HG03060 (cell line): ENCODE results near the gene TMEM240.
"Not testable (repeated sequence)": the region's sequence is repeated elsewhere in the genome, so short reads cannot be mapped to it uniquely, and the experiment has no call there.

ENCODE experiments used
- ATAC-seq: cut with Tn5 transposase; IDR thresholded peaks from one replicate; pipeline ENCODE4 v1.9.1; 2021; ENCODE audit warnings: low read depth, moderate number of reproducible peaks; ENCODE audit not compliant: unreplicated experiment

Gene TMEM240

DNA sequence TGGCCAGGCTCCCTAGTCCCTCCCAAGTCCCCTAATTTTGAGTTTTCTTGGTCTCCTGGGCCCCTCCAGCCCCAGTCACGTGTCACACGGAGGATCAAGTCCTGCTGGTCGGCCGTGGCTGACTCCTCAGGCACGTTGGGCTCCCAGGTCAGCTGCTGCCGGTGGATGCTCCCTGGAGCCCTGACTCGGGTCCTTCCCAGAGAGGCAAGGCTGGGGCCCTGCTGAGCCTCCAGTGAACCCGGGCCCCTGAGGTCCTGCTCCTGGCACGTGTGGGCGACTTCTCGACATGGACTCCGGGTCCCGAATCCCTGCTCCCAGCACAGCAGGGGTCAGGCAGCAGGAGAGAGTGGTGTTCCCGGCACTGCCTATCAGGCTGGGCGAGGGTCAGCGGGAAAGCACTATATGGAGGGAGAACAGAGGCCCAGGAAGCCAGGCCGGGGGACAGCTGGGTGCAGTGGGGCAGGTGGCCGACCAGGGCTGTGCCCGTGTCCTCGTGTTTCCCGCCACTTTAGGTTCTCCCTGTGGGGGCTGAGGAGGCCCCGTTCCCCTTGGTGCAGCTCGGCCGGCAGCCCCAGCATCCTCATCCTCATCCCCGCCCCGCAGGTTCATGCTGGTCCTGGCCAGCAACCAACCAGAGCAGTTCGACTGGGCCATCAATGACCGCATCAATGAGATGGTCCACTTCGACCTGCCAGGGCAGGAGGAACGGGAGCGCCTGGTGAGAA, 13.2 kb downstream of the TMEM240 start:
- no peak for ATAC-seq

DNA sequence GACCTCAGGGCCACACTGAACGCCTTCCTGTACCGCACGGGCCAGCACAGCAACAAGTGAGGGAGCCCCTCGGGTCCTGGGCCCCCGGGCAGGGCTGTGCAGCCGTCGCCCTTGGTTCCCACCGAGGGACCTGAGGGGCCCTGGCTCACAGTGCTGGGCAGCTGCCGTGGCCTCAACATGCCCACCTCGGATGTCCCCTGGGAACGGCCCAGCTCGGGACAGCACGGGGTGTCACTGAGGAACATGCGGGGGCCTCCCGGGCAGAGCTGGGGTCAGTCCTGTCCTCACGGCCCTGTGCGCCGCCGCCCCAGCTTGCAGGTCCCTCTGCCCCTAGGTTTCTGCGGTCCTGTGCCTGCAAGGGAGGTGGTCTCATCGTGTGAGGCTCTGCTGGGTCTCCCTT, 13.9 kb downstream of the TMEM240 start:
- ATAC-seq, result not testable (repeated sequence)

DNA sequence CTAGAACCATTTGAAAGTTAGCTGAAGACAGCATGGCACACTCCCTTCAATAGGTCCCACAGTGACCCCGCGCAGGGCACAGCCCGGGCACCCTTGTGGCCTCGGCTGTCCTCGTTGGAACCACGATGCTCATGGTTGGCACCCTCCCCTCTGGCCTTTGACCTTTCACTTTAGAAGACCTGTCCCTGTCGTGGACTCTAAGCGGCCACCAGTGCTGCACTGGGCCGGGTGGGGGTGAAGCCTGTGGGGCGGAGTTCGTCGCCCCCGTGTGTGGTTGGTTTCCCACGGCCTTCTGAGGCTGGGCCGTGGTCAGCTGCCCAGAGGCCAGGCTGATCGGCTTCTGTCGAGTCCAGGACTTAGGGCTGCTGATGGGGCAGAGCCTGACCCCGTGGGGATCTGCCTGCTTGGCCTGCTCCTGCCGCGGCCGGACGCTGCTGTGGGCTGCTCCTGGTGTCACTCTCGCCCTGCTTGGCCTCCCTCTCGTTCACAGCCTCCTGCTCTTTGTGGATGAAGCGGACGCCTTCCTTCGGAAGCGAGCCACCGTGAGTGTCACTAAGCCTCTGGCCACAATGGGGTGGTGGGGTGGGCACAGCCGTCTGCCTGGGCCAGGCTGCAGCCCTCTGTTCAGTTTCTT, 15.6 kb downstream of the TMEM240 start:
- not testable (repeated sequence) for ATAC-seq

DNA sequence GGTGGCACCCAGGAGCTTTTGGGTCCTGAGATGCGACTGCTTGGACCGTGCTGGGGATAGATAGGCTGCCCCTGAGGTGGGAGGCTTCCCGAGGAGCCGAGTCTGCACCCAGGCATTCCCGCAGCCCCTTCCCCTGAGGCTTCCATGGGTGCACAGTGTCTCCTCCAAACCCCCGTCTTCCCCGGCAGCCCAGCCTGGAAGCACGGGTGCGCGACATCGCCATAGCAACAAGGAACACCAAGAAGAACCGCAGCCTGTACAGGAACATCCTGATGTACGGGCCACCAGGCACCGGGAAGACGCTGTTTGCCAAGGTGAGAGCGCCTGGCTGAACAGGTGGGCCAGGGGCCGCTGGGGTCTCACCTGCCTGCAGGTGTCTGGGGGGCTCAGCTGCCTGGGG, 16.8 kb downstream of the TMEM240 start:
- ATAC-seq, result not testable (repeated sequence)

DNA sequence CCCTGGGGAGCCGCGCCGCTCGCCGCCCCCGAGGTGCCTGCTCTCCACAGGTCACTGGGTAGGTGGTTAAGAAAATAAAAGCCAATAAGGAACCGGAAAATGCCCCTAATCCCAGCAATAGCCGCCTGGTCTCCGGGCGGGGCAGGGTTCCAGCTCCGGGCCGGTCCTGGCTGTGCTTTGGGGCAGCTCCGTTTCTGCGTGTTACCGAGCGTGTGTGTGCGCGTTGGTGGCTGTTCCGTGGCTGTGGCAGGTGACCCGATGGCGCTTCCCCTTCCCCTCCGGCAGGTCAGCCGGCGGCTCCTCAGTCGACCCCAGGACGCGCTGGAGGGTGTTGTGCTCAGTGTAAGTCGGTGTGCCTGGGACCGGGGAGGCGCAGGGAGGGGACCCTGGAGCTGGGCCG, 17.2 kb downstream of the TMEM240 start:
- not testable (repeated sequence) for ATAC-seq

DNA sequence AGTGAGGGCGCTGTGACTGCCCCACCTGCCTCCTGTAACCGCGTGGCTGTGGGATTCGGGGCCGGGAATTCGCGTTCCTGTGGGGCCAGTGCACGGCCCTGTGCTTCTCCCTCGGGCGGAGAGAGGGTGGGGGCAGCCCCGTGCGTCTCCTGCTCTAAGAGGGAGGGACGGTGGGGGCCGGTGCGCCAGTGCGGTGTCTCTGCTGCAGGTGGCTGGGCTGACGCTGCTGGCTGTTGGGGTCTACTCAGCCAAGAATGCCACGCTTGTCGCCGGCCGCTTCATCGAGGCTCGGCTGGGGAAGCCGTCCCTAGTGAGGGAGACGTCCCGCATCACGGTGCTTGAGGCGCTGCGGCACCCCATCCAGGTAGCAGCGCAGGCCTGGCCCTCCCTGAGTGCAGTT, 17.9 kb downstream of the TMEM240 start:
- ATAC-seq, result not testable (repeated sequence)

DNA sequence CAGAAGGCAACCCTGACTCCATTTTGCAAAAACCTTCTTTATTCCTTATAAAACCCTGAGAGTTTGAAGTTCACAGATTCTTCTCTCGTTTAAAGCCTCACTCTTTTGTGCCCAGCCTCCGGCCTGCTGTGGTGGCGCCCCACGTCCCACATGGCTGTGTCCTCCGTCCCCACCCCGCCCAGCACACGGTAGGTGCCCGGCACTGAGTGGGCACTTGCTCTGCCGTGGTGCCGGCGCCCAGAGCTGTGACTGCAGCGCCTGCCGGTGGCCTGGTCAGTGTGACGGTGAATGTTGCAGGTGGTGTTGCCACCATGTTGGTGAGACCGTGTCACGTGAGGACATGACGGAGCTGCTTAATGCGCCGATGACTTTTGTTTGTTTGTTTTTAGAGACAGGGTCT, 19.1 kb downstream of the TMEM240 start:
- no peak for ATAC-seq

DNA sequence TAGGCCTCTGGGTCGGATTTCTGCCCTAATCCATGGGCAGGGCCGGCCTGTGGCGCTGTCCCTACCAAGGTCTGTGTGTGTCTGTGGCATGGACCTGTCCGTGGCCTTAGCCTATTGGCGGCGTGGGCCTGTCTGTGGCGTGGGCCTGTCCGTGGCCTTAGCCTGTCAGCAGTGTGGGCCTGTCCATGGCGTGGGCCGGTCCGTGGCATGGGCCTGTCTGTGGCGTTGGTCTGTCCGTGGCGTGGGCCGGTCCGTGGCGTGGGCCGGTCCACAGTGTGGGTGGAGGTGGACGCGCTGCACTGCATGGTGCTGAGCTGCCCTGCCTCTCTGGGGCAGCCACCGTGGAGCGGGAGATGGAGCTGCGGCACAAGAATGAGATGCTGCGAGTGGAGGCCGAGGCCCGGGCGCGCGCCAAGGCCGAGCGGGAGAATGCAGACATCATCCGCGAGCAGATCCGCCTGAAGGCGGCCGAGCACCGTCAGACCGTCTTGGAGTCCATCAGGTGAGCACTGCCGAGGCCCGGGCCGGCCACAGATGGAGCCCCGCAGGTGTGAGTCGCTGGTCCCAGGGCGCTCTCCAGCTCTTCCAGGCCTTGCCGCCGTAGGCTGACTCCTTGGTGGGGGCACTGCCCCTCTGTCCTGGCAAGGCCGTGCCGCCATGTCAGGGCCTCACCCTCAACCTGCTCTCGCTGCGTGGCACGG, 20.5 kb downstream of the TMEM240 start:
- ATAC-seq, result not testable (repeated sequence)

DNA sequence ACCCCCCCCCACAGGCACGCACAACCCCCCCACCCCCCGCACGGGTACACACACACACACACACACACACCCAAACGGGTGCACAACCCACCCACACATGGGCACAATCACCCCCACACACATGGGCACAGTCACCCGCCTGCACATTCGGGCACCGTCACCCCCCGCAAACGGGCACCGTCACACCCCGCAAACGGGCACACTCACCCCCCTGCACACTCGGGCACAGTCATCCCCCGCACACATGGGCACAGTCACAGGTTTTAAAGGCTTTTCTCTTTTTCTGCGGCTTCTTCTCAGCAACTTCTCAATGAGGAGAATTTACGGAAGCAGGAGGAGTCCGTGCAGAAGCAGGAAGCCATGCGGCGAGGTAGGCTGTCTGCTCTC, 21.8 kb downstream of the TMEM240 start:
- ATAC-seq, result not testable (repeated sequence)

DNA sequence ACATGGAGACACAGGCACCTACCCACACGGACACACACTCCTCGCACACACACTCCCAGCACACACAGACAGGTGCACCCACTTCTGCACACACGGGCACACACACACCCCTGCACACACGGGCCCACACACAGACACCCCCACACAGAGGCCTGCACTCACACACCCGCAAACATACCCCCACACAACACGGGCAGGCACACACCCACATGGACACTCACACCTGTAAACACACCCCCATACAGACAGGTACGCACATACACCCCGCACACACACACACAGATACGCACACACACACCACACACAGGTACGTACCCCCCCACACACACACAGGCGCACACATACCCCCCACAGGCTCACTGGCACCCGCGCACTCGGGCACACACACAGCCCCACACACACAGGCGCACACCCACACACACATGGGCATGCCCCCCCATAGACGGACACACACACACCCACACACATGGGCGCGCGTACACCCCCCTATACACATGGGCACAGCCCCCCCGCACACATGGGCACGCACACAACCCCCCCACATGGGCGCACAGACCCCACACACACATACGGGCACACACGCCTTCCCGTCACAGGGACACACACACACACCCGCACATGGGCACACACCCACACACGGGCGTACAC, 22.3 kb downstream of the TMEM240 start:
- ATAC-seq, result no peak

DNA sequence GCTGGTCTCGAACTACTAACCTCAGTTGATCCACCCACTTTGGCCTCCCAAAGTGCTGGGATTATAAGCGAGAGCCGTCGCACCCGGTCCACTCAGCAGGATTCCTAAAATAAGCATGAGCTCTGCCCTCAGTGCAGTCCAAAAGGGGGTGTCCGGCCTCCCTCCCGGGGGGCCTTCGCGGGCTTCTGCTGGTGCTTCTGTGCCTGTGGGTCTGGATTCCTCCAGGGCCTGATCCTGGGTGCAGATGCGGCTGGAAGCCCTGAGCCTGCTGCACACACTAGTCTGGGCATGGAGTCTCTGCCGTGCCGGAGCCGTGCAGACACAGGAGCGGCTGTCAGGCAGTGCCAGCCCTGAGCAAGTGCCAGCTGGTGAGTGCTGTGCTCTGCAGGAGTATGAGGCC, 23.5 kb downstream of the TMEM240 start:
- not testable (repeated sequence) for ATAC-seq

DNA sequence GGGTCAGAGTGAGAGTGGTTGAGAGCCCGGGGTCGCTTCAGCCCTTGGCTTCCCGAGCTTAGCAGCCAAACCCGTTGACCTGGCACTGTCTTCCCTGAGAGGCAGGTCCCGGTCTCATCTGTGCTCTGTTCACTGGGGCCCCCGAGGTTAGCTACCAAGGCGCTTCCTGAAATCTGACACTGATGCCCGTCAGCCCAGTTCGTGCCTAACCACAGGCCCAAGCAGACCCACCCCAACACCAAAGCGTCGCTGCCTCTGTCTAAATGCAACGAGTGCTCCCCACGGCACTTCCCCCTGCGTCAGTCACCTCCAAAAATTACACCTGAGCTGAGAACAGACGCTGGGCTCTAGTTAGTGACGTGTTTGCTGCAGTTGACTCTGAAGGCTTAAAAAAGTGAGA, 26.0 kb downstream of the TMEM240 start:
- ATAC-seq, result not testable (repeated sequence)

DNA sequence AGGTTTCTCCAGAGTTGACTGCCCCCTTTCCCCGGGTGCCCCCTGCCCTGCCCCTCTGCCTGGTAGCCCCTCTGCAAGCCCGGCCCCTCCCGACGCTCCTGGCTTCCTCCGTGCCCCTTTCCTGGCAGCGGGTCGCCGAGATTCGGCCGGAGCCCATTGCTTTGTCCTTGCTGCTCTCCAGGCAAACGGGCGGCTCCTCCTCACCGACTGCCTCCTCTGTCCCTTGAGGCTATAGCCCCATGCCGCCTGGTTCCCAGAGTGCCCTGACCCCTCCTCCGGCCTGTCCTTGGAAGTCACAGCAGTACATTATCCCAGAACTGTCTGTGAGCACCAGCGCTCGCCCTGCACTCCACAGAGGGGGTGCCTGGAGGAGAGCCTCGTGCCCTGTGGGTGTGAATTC, 26.7 kb downstream of the TMEM240 start:
- ATAC-seq, result not testable (repeated sequence)

DNA sequence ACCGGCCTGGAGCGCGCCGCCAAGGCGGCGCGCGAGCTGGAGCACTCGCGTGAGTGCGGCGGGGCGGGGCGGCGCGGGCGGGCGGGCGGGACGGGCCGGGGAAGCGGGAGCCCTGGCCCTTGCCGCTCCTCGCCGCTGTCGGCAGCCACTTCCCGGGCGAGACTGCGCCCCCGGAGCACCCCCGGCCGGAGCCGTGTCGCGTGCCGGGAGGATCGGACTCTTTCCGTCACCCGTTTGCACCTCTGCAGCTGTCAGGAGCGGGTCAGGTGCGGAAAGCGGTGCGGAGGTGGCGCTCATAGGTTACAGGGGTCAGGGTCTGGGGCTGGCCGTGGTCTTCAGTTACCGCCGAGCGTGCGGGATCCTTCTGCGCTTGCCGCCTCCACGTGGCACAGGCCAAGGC, 28.0 kb downstream of the TMEM240 start:
- ATAC-seq, result not testable (repeated sequence)

DNA sequence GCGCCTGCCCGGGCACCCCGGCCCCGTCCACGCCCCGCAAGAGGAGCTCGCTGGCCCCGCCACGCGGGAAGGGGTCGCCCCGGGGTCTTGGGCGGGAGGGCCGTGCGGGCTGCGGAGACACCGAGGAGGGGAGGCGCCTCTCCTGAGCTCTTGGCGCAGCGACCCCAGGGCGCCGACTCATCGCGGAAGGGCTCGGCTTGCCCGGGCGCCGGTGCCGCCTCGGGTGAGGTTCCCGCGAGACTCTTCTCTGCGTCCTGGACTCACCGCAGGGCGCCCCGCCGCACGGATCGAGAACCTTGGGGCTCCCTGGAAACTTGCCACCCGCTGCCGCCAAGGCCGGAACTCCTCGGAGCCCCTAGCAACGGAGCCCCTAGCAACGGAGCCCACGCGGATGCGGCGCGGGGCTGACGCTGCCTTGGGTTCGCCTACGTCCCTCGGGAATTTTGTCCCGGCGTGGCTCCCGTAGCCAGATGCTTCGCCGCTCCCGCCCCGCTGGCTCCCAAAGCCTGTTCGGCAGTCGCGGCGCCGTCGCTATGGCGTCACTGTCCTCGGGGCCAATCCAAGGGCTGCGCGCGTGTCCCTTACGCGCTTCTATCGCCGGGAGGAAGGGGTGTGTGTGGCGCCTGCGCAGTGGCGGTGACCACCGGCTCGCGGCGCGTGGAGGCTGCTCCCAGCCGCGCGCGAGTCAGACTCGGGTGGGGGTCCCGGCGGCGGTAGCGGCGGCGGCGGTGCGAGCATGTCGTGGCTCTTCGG, 28.7 kb downstream of the TMEM240 start, which contains the start of gene ATAD3A:
Gene ATAD3A (plus strand): TSS at position 630 of the 753 bp plus-strand sequence. CDS start 107 bp downstream, at position 737.
- peak; percentile 69 for ATAC-seq

DNA sequence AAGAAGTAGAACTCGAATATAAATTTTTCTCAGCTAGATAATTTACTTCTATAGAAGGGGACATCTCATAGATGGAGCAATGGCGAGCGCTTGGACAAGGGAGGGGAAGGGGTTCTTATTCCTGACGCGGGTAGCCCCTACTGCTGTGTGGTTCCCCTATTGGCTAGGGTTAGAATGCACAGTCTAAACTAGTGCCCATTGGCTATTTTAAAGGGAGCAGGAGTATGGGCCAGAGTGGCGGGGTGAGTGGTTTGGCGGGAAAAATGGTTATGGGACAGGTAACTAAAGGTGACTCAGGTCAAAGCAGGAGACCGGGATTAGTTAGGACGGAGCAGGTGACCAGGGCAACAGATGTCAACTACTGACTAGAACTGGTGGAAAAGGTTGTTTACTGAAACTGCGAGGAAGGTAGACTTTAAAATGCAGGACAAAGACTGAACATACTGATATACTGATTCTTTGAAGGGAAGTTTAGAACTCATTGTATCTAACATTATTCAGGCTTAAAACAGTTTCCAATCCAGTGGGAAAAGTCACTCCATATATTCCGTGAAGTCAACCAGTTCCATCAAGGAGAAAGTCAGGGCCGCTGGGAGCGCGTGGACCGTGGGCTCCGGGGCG, 29.4 kb downstream of the TMEM240 start:
- ATAC-seq, result no peak

DNA sequence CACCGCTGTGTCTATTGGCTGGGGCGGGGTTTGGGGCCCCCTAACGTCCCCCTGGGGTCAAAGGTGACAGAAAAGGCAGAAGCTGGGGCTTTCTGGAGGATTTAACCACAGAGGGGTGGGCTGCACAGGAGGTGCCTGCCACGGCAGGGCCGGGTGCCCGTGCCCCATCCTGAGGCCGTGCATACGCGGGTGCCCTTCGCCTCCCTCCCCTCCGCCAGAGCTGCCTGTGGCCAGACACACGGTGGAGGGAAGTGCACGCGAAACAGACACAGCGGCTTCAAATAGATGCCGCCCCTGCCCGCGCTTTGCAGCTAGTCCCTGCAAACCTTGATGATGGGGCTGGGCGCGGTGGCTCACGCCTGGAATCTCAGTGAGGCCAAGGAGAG, 31.0 kb downstream of the TMEM240 start:
- ATAC-seq, result not testable (repeated sequence)

DNA sequence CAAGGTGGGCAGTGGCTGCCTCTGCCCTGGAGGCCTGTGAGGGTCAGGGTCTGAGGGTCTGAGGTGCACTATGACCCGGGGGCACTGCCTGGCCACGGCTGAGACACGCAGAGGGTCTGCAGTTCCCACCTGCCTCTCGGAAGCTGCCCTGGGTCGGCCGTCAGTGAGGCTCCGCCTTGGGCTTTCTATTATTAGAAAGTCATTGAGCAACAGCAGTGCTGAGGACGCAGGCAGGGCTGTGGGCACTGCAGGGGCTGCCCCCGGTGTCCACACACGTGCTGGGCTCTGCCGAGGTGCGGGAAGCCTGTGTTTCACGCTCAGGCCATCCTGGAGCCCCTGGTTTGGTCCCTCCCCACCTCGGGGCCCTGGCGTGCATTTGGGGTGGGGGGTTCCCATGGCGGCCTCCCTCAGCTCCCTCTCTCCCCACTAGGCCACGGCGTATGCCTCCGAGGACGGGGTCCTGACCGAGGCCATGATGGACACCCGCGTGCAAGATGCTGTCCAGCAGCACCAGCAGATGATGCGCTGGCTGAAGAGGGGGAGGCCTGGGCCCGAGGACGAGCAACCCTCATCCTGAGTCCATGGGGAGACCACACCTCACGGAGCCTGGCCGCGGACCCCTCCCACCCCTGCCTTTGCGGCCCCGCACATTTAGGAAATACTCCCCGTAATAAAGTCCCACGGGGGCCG, 31.5 kb downstream of the TMEM240 start:
- not testable (repeated sequence) for ATAC-seq

DNA sequence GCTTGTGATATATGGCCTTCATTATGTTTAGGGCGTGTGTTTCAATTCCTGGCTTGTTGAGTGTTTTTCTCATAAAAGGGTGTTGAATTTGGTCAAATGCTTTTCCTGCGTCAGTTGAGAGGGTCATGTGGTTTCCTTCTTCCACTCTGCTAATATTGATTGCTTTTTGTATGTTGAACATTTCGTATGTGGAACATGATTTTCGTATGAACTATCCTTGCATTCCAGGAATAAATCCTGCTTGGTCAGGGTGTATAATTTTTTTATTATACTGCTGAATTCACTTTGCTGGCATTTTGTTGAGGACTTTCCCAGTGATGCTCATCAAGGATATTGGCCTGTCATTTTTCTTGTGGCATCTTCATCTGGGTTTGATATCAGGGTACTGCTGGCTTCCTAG, 33.1 kb downstream of the TMEM240 start:
- no peak for ATAC-seq
